Neuronal stem cell (in vitro differentiated cells): ENCODE data around the gene TRERF1.
A peak's percentile ranks its signal among the peaks of the same experiment; 100 is the strongest.

ENCODE experiments used
- DNase-seq: peaks from one replicate; pipeline ENCODE4 v3.0.0-alpha.2; 2013; ENCODE audit warnings: low spot score
- H2AFZ ChIP-seq: one replicate; pipeline ENCODE4 v1.6.1; 2013; ENCODE audit warnings: mild to moderate bottlenecking, low read length, inconsistent platforms
- H2AK5ac ChIP-seq: 2 replicates; pipeline ENCODE4 v1.6.1; 2013; ENCODE audit warnings: low read depth, mild to moderate bottlenecking, inconsistent platforms, low read length, moderate library complexity, mixed read lengths
- H2BK120ac ChIP-seq: 2 replicates; pipeline ENCODE4 v1.6.1; 2013; ENCODE audit warnings: low read depth, mild to moderate bottlenecking, inconsistent platforms, low read length, moderate library complexity, mixed read lengths
- H2BK12ac ChIP-seq: one replicate; pipeline ENCODE4 v1.6.1; 2013; ENCODE audit warnings: low read length, inconsistent platforms
- H2BK15ac ChIP-seq: 2 replicates; pipeline ENCODE4 v1.6.1; 2013; ENCODE audit warnings: mild to moderate bottlenecking, low read length, inconsistent platforms, mixed read lengths
- H2BK5ac ChIP-seq: one replicate; pipeline ENCODE4 v1.6.1; 2013; ENCODE audit warnings: inconsistent platforms, mild to moderate bottlenecking, low read length, moderate library complexity
- H3K14ac ChIP-seq: one replicate; pipeline ENCODE4 v1.6.1; 2013; ENCODE audit warnings: low read length, inconsistent platforms
- H3K18ac ChIP-seq: 2 replicates; pipeline ENCODE4 v1.6.1; 2013; ENCODE audit warnings: low read length, inconsistent platforms
- H3K23ac ChIP-seq: 2 replicates; pipeline ENCODE4 v1.6.1; 2013; ENCODE audit warnings: low read depth, mild to moderate bottlenecking, mixed read lengths, low read length, inconsistent platforms; ENCODE audit not compliant: poor library complexity
- H3K27ac ChIP-seq: replicated peaks from 3 replicates; pipeline ENCODE4 v1.5.1; 2013; ENCODE audit warnings: low read length, inconsistent platforms
- H3K27me3 ChIP-seq, 3 experiments: 2 replicates each; pipeline ENCODE4 v1.6.1; 2013; ENCODE audit warnings: low read length in 3 of 3, mild to moderate bottlenecking in 2 of 3, inconsistent platforms in 1 of 3, low read depth in 1 of 3, mixed read lengths in 1 of 3, moderate library complexity in 1 of 3; ENCODE audit not compliant: control insufficient read depth in 3 of 3, insufficient read depth in 3 of 3
- H3K36me3 ChIP-seq, 2 donors: replicated peaks in 1 of 2; 2 replicates each; pipeline ENCODE4 v1.6.1; 2013; ENCODE audit warnings: low read length in 2 of 2; ENCODE audit not compliant: control insufficient read depth in 2 of 2, insufficient read depth in 2 of 2
- H3K4ac ChIP-seq: 2 replicates; pipeline ENCODE4 v1.6.1; 2013; ENCODE audit warnings: inconsistent platforms, mild to moderate bottlenecking, low read length, moderate library complexity
- H3K4me1 ChIP-seq, 2 donors: 1 replicate in 1 of 2; 2 replicates in 1 of 2; pipeline ENCODE4 v1.6.1; 2013; ENCODE audit warnings: low read length in 2 of 2, low read depth in 1 of 2; ENCODE audit not compliant: control insufficient read depth in 2 of 2, insufficient read depth in 1 of 2
- H3K4me2 ChIP-seq: one replicate; pipeline ENCODE4 v1.6.1; 2013; ENCODE audit warnings: mild to moderate bottlenecking, low read length, inconsistent platforms; ENCODE audit not compliant: insufficient read depth, poor library complexity, severe bottlenecking
- H3K4me3 ChIP-seq, 2 donors: 2 replicates each; pipeline ENCODE4 v1.5.1; 2013; ENCODE audit warnings: low read length in 2 of 2, mild to moderate bottlenecking in 2 of 2, inconsistent platforms in 1 of 2, moderate library complexity in 1 of 2
- H3K79me1 ChIP-seq: one replicate; pipeline ENCODE4 v1.6.1; 2013; ENCODE audit warnings: low read depth, mild to moderate bottlenecking, inconsistent platforms, low read length, moderate library complexity
- H3K9ac ChIP-seq: one replicate; pipeline ENCODE4 v1.6.1; 2013; ENCODE audit warnings: mild to moderate bottlenecking, low read depth, low read length, inconsistent platforms; ENCODE audit not compliant: poor library complexity
- H3K9me3 ChIP-seq, 2 donors: replicated peaks in 1 of 2; 2 replicates each; pipeline versions ENCODE3 to v1.6.1; 2013; ENCODE audit warnings: low read length in 2 of 2, mild to moderate bottlenecking in 2 of 2, inconsistent platforms in 1 of 2, low read depth in 1 of 2, mixed read lengths in 1 of 2, moderate library complexity in 1 of 2; ENCODE audit not compliant: control insufficient read depth in 2 of 2, insufficient read depth in 1 of 2
- H4K8ac ChIP-seq: one replicate; pipeline ENCODE4 v1.6.1; 2013; ENCODE audit warnings: low read depth, mild to moderate bottlenecking, inconsistent platforms, low read length, moderate library complexity
- H4K91ac ChIP-seq: one replicate; pipeline ENCODE4 v1.6.1; 2013; ENCODE audit warnings: low read length, low read depth, mild to moderate bottlenecking, inconsistent platforms; ENCODE audit not compliant: poor library complexity
- WGBS, 2 donors: extraction: QIAGEN DNeasy Blood & Tissue Kit; methylation state at CpG; one replicate each; pipeline ENCODE4 v1.1.7; 2013; ENCODE audit warnings: missing lambda C conversion rate in 2 of 2, mixed read lengths in 1 of 2; ENCODE audit not compliant: insufficient read length in 2 of 2, insufficient replicate concordance in 1 of 2; ENCODE audit errors: extremely low coverage in 2 of 2; 5-methylcytosine and 5-hydroxymethylcytosine counted together

Gene TRERF1

DNA sequence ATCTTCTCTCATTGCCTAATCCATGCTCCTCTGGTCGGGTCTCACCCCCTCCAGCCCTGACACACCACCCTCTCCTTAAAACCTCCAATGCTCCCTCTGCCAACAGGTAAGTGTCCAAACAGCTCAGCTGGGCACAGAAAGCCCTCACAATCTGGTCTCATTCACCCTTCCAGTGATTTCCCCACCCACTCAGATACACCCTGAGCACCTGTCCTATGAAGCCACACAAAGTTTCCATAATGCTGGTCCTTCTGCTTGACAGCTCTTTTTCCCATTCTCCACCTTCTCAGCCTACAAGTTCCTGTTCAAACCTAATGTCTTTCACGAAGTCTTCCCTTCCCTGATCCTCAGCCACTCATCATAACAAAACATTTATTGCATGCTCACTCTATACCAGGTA, 164.0 kb downstream of the TRERF1 start:
- H2AK5ac ChIP-seq = no peak overlapping the region
- no peak overlapping the region for H3K4me3 ChIP-seq
- no peak overlapping the region for H4K91ac ChIP-seq
- H3K9ac ChIP-seq = no peak overlapping the region
- H2BK15ac ChIP-seq = no peak overlapping the region
- no peaks in the 10 kb centered on the region for H3K36me3 ChIP-seq
- no peak overlapping the region for H3K14ac ChIP-seq
- H3K9me3 ChIP-seq = no peaks in the 10 kb centered on the region
- no peak overlapping the region for H2BK5ac ChIP-seq
- H3K18ac ChIP-seq = no peak overlapping the region
- no peak for DNase-seq
- no peak overlapping the region for H4K8ac ChIP-seq
- no peak overlapping the region for H3K4me2 ChIP-seq
- peaks cover 1% of the 10 kb centered on the region for H3K79me1 ChIP-seq
- H3K27ac ChIP-seq = no peak overlapping the region
- no peak overlapping the region for H2BK120ac ChIP-seq
- H2AFZ ChIP-seq = no peak overlapping the region
- no peak overlapping the region for H2BK12ac ChIP-seq
- no peak overlapping the region for H3K23ac ChIP-seq
- H3K4ac ChIP-seq = no peak overlapping the region
- H3K27me3 ChIP-seq = no peaks in the 10 kb centered on the region
- H3K4me1 ChIP-seq = no peaks in the 10 kb centered on the region
- WGBS, 2 donors = no CpG with 5 or more reads among the region's 2 CpGs

DNA sequence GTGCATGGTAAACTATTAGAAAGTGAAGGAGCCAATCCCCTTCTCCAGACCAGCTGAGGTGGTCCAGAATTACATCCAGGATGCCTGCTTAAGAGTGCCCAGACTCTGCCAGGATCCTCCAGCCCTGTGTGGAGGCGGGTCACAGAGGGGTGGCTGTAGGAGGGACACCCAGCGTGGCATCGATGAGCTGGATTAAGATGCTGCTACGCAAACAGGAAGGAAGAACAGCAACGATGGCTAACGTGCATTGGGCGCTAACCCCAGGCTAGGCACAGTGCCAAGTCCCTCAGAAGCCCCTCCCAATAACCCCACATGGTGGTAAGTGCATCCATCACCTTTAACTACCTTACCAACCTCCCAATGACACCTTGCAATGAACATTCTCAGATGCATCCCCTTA, 170.2 kb downstream of the TRERF1 start:
- H2AK5ac ChIP-seq = no peak overlapping the region
- no CpG with 5 or more reads among the region's 7 CpGs for WGBS, 2 donors
- H3K14ac ChIP-seq = no peak overlapping the region

DNA sequence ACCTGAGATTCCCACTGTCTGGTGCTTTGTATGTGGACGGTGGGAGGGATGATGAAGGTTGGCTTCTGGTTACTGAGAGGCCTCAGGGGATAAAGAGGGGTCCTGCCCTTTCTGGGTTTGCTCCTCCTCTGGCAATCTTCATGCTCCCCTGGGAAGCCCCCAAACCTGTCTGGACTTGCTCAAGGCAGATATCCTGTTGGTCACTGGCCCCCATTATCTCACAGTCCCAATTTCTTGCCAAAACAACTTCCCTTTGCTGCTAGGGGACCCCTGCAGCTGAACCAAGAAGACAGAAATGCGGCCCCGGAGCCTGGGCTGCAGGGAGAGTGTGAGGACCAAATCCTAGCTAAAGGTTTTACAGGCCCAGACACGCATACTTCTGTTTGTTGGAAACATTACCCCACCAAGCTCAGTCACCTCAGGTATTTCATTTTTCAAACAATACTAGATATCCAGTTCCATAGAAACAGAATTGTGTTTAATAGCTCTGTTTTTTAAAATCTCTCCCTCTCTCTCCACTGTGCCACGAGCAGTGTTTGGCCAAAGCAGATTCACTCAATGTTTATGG, 170.7 kb downstream of the TRERF1 start:
- peaks cover 6 to 13% of the 10 kb centered on the region in 2 donors for H3K4me1 ChIP-seq
- WGBS, 2 donors = no CpG with 5 or more reads among the region's 5 CpGs
- H2BK15ac ChIP-seq = no peak overlapping the region
- no peak overlapping the region for H3K27ac ChIP-seq
- H3K4me3 ChIP-seq = no peak overlapping the region
- H3K23ac ChIP-seq = no peak overlapping the region
- H2BK12ac ChIP-seq = no peak overlapping the region
- DNase-seq = no peak
- no peaks in the 10 kb centered on the region for H3K9me3 ChIP-seq
- no peak overlapping the region for H3K14ac ChIP-seq
- no peak overlapping the region for H3K4me2 ChIP-seq
- H2AK5ac ChIP-seq = no peak overlapping the region
- H3K79me1 ChIP-seq = peaks cover 3% of the 10 kb centered on the region
- no peak overlapping the region for H3K18ac ChIP-seq
- H2BK5ac ChIP-seq = no peak overlapping the region
- no peak overlapping the region for H4K8ac ChIP-seq
- peaks cover 0 to 3% of the 10 kb centered on the region in 2 donors for H3K36me3 ChIP-seq
- H3K4ac ChIP-seq = no peak overlapping the region
- H3K27me3 ChIP-seq = no peaks in the 10 kb centered on the region
- H3K9ac ChIP-seq = no peak overlapping the region
- no peak overlapping the region for H2AFZ ChIP-seq
- H2BK120ac ChIP-seq = no peak overlapping the region
- no peak overlapping the region for H4K91ac ChIP-seq

More for the DNA sequence above, 170.2 kb downstream of the TRERF1 start:
- Histone ChIP-seq H3K4ac (no peak overlapping the region), H2BK12ac (no peak overlapping the region), H2BK15ac (no peak overlapping the region), H3K23ac (no peak overlapping the region), H3K9me3 (no peaks in the 10 kb centered on the region), H2AFZ (no peak overlapping the region), H3K79me1 (peaks cover 3% of the 10 kb centered on the region), H3K18ac (no peak overlapping the region), H3K4me3 (no peak overlapping the region), H3K27ac (no peak overlapping the region), H2BK120ac (no peak overlapping the region), H3K4me1 (peaks cover 6 to 13% of the 10 kb centered on the region in 2 donors), H4K8ac (no peak overlapping the region), H3K36me3 (peaks cover 0 to 3% of the 10 kb centered on the region in 2 donors), H3K4me2 (no peak overlapping the region), H2BK5ac (no peak overlapping the region), H3K27me3 (no peaks in the 10 kb centered on the region), H3K9ac (no peak overlapping the region), H4K91ac (no peak overlapping the region)
- no peak for DNase-seq

DNA sequence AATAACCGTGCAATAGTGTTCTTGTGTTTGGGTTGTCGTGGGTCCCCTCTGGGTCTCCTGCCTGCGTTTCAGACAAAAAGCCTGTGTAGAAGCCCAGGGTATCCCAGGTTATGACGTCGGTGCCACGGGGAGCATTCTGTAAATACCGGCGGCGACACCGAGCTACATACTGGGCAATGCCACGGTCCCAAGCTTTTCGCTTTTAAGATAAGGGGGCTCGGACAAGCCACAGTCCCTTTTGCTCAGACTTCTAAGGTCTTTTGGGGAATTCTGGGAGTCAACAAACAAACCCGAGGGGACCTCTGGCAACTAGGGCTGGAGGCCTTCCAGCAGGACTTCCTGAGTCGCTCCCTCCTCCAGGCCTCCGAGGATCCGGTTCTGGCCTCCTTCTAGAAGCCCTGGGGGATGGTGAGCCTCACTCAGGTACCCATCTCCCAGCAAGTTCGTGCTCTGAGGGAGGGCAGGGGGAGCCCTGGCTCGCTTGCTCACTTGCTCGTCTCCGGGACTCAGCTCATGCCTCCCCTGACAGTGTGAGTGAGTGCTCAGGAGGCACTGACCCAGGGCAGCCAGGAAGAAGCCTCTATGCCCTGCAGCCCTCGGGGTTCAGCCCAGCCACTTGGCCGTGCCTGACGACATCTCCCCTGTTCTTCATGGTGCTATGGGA, 171.6 kb downstream of the TRERF1 start:
- no peak for DNase-seq
- no peak overlapping the region for H3K27ac ChIP-seq
- no peak overlapping the region for H4K91ac ChIP-seq
- H3K9ac ChIP-seq = peak overlapping the region; percentile 7
- H3K14ac ChIP-seq = no peak overlapping the region
- H2AK5ac ChIP-seq = peak overlapping the region; percentile 62
- H3K36me3 ChIP-seq = peaks cover 0 to 3% of the 10 kb centered on the region in 2 donors
- H2BK12ac ChIP-seq = no peak overlapping the region
- no peak overlapping the region for H3K23ac ChIP-seq
- no peak overlapping the region for H3K4ac ChIP-seq
- peaks cover 3% of the 10 kb centered on the region for H3K79me1 ChIP-seq
- no peak overlapping the region for H2BK15ac ChIP-seq
- H3K27me3 ChIP-seq = no peaks in the 10 kb centered on the region
- no peak overlapping the region for H2AFZ ChIP-seq
- no CpG with 5 or more reads among the region's 24 CpGs for WGBS, 2 donors
- no peak overlapping the region for H4K8ac ChIP-seq
- peaks cover 6 to 13% of the 10 kb centered on the region in 2 donors for H3K4me1 ChIP-seq
- no peak overlapping the region for H2BK120ac ChIP-seq
- H3K9me3 ChIP-seq = no peaks in the 10 kb centered on the region
- H3K18ac ChIP-seq = peak overlapping the region; percentile 9
- H2BK5ac ChIP-seq = peak overlapping the region; percentile 58
- H3K4me3 ChIP-seq = no peak overlapping the region
- H3K4me2 ChIP-seq = no peak overlapping the region
